AG04450 (cell line): Measurements from ENCODE around the gene SORCS2. TPM values are rescaled to one million over a fixed set of nuclear protein-coding genes. Genes with fewer than 3 reads are reported as not detected.

Experiments
- CTCF ChIA-PET: fragments of 300-600, 350-600 bp; formaldehyde crosslinking; extraction: SDS; loops from one replicate; lab custom pipeline; 2022; ENCODE audit warnings: antibody characterized with exemption, inconsistent platforms; lab: Charles Lee
- POLR2A ChIA-PET: fragments of 350-600 bp; formaldehyde crosslinking; extraction: SDS; loops from one replicate; lab custom pipeline; 2021; ENCODE audit warnings: antibody characterized with exemption, inconsistent platforms; lab: Yijun Ruan, JAX
- DNase-seq: peaks from one replicate; pipeline ENCODE4 v3.0.0-alpha.2; 2011; ENCODE audit warnings: low read depth, low spot score
- H3K27ac ChIP-seq: one replicate; pipeline ENCODE4 v1.5.1; 2012; ENCODE audit warnings: low read depth, low read length, control low read depth
- H3K27me3 ChIP-seq: one replicate; pipeline ENCODE4 v1.6.0; 2012; ENCODE audit warnings: low read length; ENCODE audit not compliant: control insufficient read depth, insufficient read depth
- H3K4me3 ChIP-seq: 2 replicates; pipeline ENCODE4 v1.5.1; 2011; ENCODE audit warnings: mild to moderate bottlenecking, low read depth, low read length, control low read depth
- H3K9me3 ChIP-seq: 2 replicates; pipeline ENCODE4 v1.5.1; 2012; ENCODE audit warnings: low read length; ENCODE audit not compliant: control insufficient read depth, insufficient read depth
- CTCF ChIP-seq: IDR thresholded peaks from 2 replicates; pipeline ENCODE4 v1.5.1; 2011; ENCODE audit warnings: low read depth, low read length, control low read depth, inconsistent platforms
- polyA plus RNA-seq: library from polyadenylated mRNA; depleted of rRNA; stranded (reverse); fragments of >200 nt; gene quantifications from 2 replicates; pipeline ENCODE4 v1.2.3, GENCODE V29; 2011

Gene SORCS2
- polyA plus RNA-seq, 1 experiment, result 0.29 TPM

DNA sequence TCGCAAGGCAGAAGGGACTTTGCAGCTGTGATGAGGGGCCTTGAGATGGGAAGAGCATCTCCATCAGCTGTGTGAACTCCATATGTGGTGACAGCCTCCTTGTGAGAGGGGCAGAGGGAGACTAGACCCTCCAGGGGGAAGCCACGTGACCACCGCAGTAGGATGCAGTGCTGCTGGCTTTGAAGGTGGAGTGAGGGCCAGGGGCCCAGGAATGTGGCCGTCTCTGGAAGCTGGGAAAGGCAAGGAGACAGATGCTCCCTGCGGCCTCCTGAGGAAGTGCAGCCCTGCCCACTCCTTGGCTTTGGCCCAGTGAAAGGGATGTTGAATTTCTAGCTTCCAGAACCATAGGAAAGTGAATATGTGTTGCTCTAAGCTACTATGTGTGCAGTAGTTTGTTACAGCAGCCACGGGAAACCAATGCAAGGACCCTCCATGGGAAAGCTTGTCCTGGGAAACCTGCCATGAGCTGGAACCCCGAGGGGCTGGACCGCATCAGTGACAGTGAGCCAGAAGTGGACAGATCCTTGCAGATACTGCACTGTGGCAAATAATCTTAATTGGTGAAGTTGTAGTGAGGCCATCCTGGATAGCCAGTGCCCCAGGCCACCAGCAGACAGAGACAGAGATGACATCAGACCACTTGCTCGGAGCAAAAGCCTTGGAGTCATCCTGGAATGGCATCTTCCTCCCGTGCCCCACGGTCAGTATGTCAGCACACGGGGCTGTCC is 35.4 kb upstream of the SORCS2 start:
- ChIA-PET CTCF (interaction anchor here (1.0 to 2.1 kb wide), 3 partner anchors 10 to 56 kb away, joined by 3 to 6 read pairs (median 4); no protein-coding TSS in a partner anchor), POLR2A (no interaction called here)
- no peak overlapping the region for H3K4me3 ChIP-seq
- no peak for DNase-seq
- H3K27me3 ChIP-seq, result peaks cover 50% of the 10 kb centered on the region
- TF ChIP-seq CTCF, result peak; percentile 77
- H3K27ac ChIP-seq, result no peak overlapping the region
- peaks cover 2% of the 10 kb centered on the region; the same call in 1 of the 2 replicates for H3K9me3 ChIP-seq

DNA sequence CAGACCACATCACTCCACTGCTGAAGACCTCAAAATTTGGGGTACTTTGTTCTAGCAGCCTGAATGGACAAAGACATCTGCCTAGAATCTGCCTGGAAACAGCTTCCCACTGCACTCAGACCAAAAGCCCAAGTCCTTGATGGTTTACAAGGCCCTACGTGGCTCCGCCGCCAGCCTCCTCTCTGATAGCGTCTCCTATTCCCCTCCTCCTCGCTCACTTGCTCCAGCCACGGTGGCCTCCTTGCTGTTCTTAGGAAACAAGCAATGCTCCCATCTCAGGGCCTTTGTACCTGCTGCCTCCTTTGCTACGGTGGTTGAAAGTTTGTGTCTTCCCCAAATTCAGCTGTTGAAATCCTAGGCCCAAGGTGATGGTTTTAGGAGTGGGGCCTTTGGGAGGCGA is 34.7 kb upstream of the SORCS2 start:
- no peak overlapping the region for H3K4me3 ChIP-seq
- peaks cover 2% of the 10 kb centered on the region; the same call in 1 of the 2 replicates for H3K9me3 ChIP-seq
- no peak overlapping the region for H3K27ac ChIP-seq
- no peak for TF ChIP-seq CTCF
- ChIA-PET POLR2A (no interaction called here), CTCF (interaction anchor here (2.1 kb wide), 1 partner anchor 56 kb away, joined by 6 read pairs; no protein-coding TSS in a partner anchor)
- H3K27me3 ChIP-seq, result peaks cover 48% of the 10 kb centered on the region
- no peak for DNase-seq

DNA sequence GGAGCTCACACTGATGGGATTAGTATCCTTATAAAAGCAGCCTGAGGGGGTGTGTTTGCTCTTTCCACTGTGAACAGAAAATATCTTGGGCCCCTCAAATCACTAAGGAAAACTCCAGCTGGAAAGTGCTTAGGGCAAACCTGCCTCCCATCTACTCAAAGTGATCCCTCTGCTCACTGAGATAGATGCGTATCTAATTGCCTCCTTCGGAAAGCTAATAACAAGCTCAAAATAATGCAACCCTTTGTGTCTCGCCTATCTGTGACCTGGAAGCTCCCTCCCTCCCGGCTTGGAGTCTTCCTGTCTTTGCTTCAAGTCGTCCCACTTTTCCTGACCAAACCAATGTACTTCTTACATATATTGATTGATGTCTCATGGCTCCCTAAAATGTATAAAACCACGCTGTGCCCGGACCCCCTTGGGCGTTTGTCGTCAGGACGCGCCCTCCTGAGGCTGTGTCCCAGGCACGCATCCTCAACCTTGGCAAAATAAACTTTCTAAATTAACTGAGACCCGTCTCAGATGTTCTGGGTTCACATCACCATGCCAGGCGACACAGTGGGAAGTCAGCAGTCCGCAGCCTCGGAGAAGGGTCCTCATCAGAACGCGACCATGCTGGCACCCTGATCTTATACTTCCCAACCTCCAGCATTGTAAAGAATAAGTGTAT is 34.1 kb upstream of the SORCS2 start:
- ChIA-PET POLR2A (no interaction called here), CTCF (interaction anchor here (1.0 to 2.1 kb wide), 2 partner anchors 13 to 57 kb away, joined by 3 to 6 read pairs; no protein-coding TSS in a partner anchor)
- H3K27ac ChIP-seq, result no peak overlapping the region
- no peak for DNase-seq
- H3K9me3 ChIP-seq, result peaks cover 2% of the 10 kb centered on the region; the same call in 1 of the 2 replicates
- no peak for TF ChIP-seq CTCF
- H3K4me3 ChIP-seq, result no peak overlapping the region
- peaks cover 54% of the 10 kb centered on the region for H3K27me3 ChIP-seq

DNA sequence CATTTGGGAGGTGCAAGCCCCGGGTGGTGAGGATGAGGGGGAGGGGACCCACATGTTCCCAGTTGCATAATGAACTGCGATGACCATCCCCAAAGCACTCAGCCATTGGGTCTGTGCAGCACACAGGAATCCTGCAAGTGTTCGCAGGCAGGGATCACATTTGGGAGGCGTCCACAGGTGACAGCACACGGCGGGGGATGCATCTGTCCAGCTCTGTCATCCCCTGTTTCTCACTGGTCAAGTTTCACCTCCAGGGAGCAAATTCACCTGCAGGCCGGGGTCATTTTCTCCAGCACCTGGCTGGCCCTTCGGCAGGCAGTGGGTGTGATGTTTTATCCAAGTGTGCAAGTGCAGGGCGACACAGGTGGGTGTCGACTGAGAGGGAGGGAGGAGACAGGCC is 33.3 kb upstream of the SORCS2 start:
- TF ChIP-seq CTCF, result no peak
- Histone ChIP-seq H3K9me3 (peaks cover 2% of the 10 kb centered on the region; the same call in 1 of the 2 replicates), H3K4me3 (no peak overlapping the region), H3K27ac (no peak overlapping the region), H3K27me3 (peaks cover 51% of the 10 kb centered on the region)
- CTCF ChIA-PET, result interaction anchor here (1.0 kb wide), 1 partner anchor 14 kb away, joined by 3 read pairs; no protein-coding TSS in a partner anchor
- POLR2A ChIA-PET, result no interaction called here
- DNase-seq, result no peak

GRCh38 chr4:7159923-7160322 is 32.4 kb upstream of the SORCS2 start:
- no peak for TF ChIP-seq CTCF
- peaks cover 43% of the 10 kb centered on the region for H3K27me3 ChIP-seq
- H3K27ac ChIP-seq, result no peak overlapping the region
- POLR2A ChIA-PET, result no interaction called here
- H3K9me3 ChIP-seq, result peaks cover 2% of the 10 kb centered on the region; the same call in 1 of the 2 replicates
- CTCF ChIA-PET, result no interaction called here
- H3K4me3 ChIP-seq, result no peak overlapping the region
- DNase-seq, result no peak
